H1 (cell line): ENCODE measurements around the gene COL11A2. TPM values are rescaled to one million over a fixed set of nuclear protein-coding genes. Genes with fewer than 3 reads are reported as not detected.

Experiments used
- CTCF ChIA-PET: fragments of 300-600 bp; sonication (Branson Sonifier 250); formaldehyde crosslinking; loops from one replicate; lab custom pipeline; 2021; ENCODE audit not compliant: partially characterized antibody; lab: Charles Lee
- POLR2A ChIA-PET: fragments of 300-600 bp; sonication (Branson Sonifier 250); formaldehyde crosslinking; loops from one replicate; lab custom pipeline; 2021; ENCODE audit warnings: inconsistent platforms; ENCODE audit not compliant: partially characterized antibody; lab: Charles Lee
- DNase-seq, 2 experiments: peaks; one replicate each; pipeline versions ENCODE4 v3.0.0 to v3.0.0-alpha.2; 2010 to 2022; ENCODE audit warnings: low spot score in 2 of 2, low read depth in 1 of 2, mixed read lengths in 1 of 2
- FAIRE-seq: peaks from 2 replicates; lab custom pipeline; 2011; peaks lifted over from hg19 to GRCh38; lab: Jason Lieb, UNC
- H2AFZ ChIP-seq: 2 replicates; pipeline ENCODE4 v1.8.1; 2012; ENCODE audit warnings: low read length, inconsistent platforms
- H2AK5ac ChIP-seq: 2 replicates; pipeline ENCODE4 v1.6.1; 2013; ENCODE audit warnings: low read depth, low read length
- H2BK120ac ChIP-seq: replicated peaks from 2 replicates; pipeline ENCODE3; 2013; ENCODE audit warnings: low read depth, low read length, inconsistent platforms
- H2BK12ac ChIP-seq: 2 replicates; pipeline ENCODE4 v1.6.1; 2013; ENCODE audit warnings: low read depth, low read length
- H2BK15ac ChIP-seq: 2 replicates; pipeline ENCODE4 v1.6.1; 2013; ENCODE audit warnings: low read length
- H2BK20ac ChIP-seq: 2 replicates; pipeline ENCODE4 v1.6.1; 2013; ENCODE audit warnings: low read length
- H2BK5ac ChIP-seq: 2 replicates; pipeline ENCODE4 v1.6.1; 2013; ENCODE audit warnings: low read depth, low read length
- H3K14ac ChIP-seq: 2 replicates; pipeline ENCODE4 v1.6.1; 2013; ENCODE audit warnings: inconsistent platforms; ENCODE audit not compliant: insufficient read length
- H3K18ac ChIP-seq: 2 replicates; pipeline ENCODE4 v1.6.1; 2013; ENCODE audit warnings: low read length; ENCODE audit errors: extremely low read depth
- H3K23ac ChIP-seq: 2 replicates; pipeline ENCODE4 v1.6.1; 2013; ENCODE audit warnings: inconsistent platforms; ENCODE audit not compliant: insufficient read length
- H3K23me2 ChIP-seq: 2 replicates; pipeline ENCODE4 v1.6.1; 2013; ENCODE audit warnings: low read depth, low read length
- H3K27ac ChIP-seq: 2 replicates; pipeline ENCODE4 v1.6.1; 2011; ENCODE audit warnings: low read depth, low read length, inconsistent platforms
- H3K27me3 ChIP-seq, 4 experiments: replicated peaks in 1 of 4; 1 replicate in 1 of 4; 2 replicates in 3 of 4; pipeline versions ENCODE4 v1.6.1 to v1.8.1; 2011 to 2013; ENCODE audit warnings: low read length in 3 of 4, mild to moderate bottlenecking in 3 of 4, inconsistent platforms in 2 of 4, mixed read lengths in 2 of 4, moderate library complexity in 1 of 4; ENCODE audit not compliant: control insufficient read depth in 3 of 4, insufficient read depth in 3 of 4; ENCODE audit errors: extremely low read depth in 1 of 4
- H3K36me3 ChIP-seq, 4 experiments: 2 replicates each; pipeline versions ENCODE4 v1.6.1 to v1.8.1; 2011 to 2013; ENCODE audit warnings: mild to moderate bottlenecking in 4 of 4, low read length in 3 of 4, moderate library complexity in 2 of 4, control low read depth in 1 of 4, inconsistent platforms in 1 of 4; ENCODE audit not compliant: insufficient read depth in 4 of 4, control insufficient read depth in 2 of 4
- H3K4ac ChIP-seq: replicated peaks from 2 replicates; pipeline ENCODE3; 2013; ENCODE audit warnings: low read length, low read depth, mixed read lengths, inconsistent platforms; ENCODE audit not compliant: insufficient read length
- H3K4me1 ChIP-seq, 4 experiments: replicated peaks in 1 of 4; 1 replicate in 1 of 4; 2 replicates in 3 of 4; pipeline versions ENCODE4 v1.6.1 to v1.8.1; 2011 to 2013; ENCODE audit warnings: low read length in 3 of 4, inconsistent platforms in 2 of 4, mixed read lengths in 1 of 4; ENCODE audit not compliant: insufficient read depth in 4 of 4, control insufficient read depth in 3 of 4
- H3K4me2 ChIP-seq, 2 experiments: 2 replicates each; pipeline versions ENCODE4 v1.6.1 to v1.8.1; 2011 to 2013; ENCODE audit warnings: low read depth in 2 of 2, low read length in 2 of 2, control low read depth in 1 of 2, inconsistent platforms in 1 of 2, mild to moderate bottlenecking in 1 of 2; ENCODE audit not compliant: insufficient read depth in 1 of 2
- H3K4me3 ChIP-seq, 4 experiments: fragments of 200-600, 300-600 bp in 1 of 4; sonication (generic), shearing (Covaris generic), sonication (Bioruptor Twin) in 1 of 4; 2 replicates each; pipeline versions ENCODE4 v1.5.1 to v1.8.1; 2011 to 2016; ENCODE audit warnings: low read length in 4 of 4, low read depth in 3 of 4, control low read depth in 2 of 4, inconsistent platforms in 2 of 4, mild to moderate bottlenecking in 2 of 4, mixed read lengths in 1 of 4, moderate library complexity in 1 of 4; ENCODE audit not compliant: insufficient read depth in 2 of 4; ENCODE audit errors: extremely low read depth in 1 of 4
- H3K56ac ChIP-seq: replicated peaks from 2 replicates; pipeline ENCODE3; 2013; ENCODE audit warnings: low read depth, mild to moderate bottlenecking, mixed read lengths, low read length, inconsistent platforms; ENCODE audit not compliant: insufficient read length
- H3K79me1 ChIP-seq: 2 replicates; pipeline ENCODE4 v1.6.1; 2013; ENCODE audit warnings: low read depth, low read length, control low read depth
- H3K79me2 ChIP-seq, 2 experiments: 2 replicates each; pipeline versions ENCODE4 v1.6.1 to v1.8.1; 2012 to 2013; ENCODE audit warnings: low read length in 2 of 2, mild to moderate bottlenecking in 2 of 2, inconsistent platforms in 1 of 2; ENCODE audit not compliant: insufficient read depth in 2 of 2, control insufficient read depth in 1 of 2
- H3K9ac ChIP-seq, 4 experiments: replicated peaks in 1 of 4; 1 replicate in 1 of 4; 2 replicates in 3 of 4; pipeline versions ENCODE4 v1.6.1 to v1.8.1; 2011 to 2013; ENCODE audit warnings: low read depth in 3 of 4, low read length in 3 of 4, control low read depth in 2 of 4, mild to moderate bottlenecking in 2 of 4, moderate library complexity in 2 of 4, inconsistent platforms in 1 of 4; ENCODE audit errors: extremely low read depth in 1 of 4
- H3K9me3 ChIP-seq, 2 experiments: 2 replicates each; pipeline versions ENCODE4 v1.6.1 to v1.8.1; 2012 to 2013; ENCODE audit warnings: mild to moderate bottlenecking in 2 of 2, moderate library complexity in 2 of 2, control low read depth in 1 of 2, inconsistent platforms in 1 of 2, low read depth in 1 of 2, low read length in 1 of 2, mixed read lengths in 1 of 2; ENCODE audit not compliant: insufficient read depth in 2 of 2
- H4K20me1 ChIP-seq, 2 experiments: replicated peaks in 1 of 2; 2 replicates each; pipeline versions ENCODE3 to v1.8.1; 2011 to 2013; ENCODE audit warnings: inconsistent platforms in 2 of 2, low read length in 2 of 2, mild to moderate bottlenecking in 1 of 2; ENCODE audit not compliant: insufficient read depth in 2 of 2, control insufficient read depth in 1 of 2
- H4K5ac ChIP-seq: 2 replicates; pipeline ENCODE4 v1.6.1; 2013; ENCODE audit warnings: low read length, low read depth, mixed read lengths, inconsistent platforms; ENCODE audit not compliant: insufficient read length
- H4K8ac ChIP-seq: 2 replicates; pipeline ENCODE4 v1.8.0; 2013; ENCODE audit warnings: mild to moderate bottlenecking, moderate library complexity, low read length, inconsistent platforms; ENCODE audit not compliant: insufficient read depth; ENCODE audit errors: extremely low read depth
- H4K91ac ChIP-seq: replicated peaks from 2 replicates; pipeline ENCODE3; 2013; ENCODE audit warnings: low read length, mixed read lengths, inconsistent platforms; ENCODE audit not compliant: insufficient read length
- ATF2 ChIP-seq: IDR thresholded peaks from 2 replicates; pipeline ENCODE4 v1.6.1; 2012; ENCODE audit warnings: low read length, inconsistent platforms
- BRCA1 ChIP-seq: IDR thresholded peaks from 2 replicates; pipeline ENCODE4 v1.6.1; 2012; ENCODE audit warnings: low read depth, low read length, improper control_type of control experiment
- CBX5 ChIP-seq: fragments of 300-800, 300-1000 bp; sonication (generic); IDR thresholded peaks from 2 replicates; pipeline ENCODE4 v1.7.1; 2016; ENCODE audit warnings: antibody characterized with exemption, low read length, low read depth
- CREB1 ChIP-seq: IDR thresholded peaks from 2 replicates; pipeline ENCODE4 v1.6.1; 2012; ENCODE audit warnings: inconsistent platforms
- EGR1 ChIP-seq: IDR thresholded peaks from 2 replicates; pipeline ENCODE4 v1.6.1; 2011; ENCODE audit warnings: low read depth, low read length, borderline replicate concordance
- GTF2F1 ChIP-seq: IDR thresholded peaks from 2 replicates; pipeline ENCODE4 v1.6.1; 2012; ENCODE audit warnings: low read depth, low read length, improper control_type of control experiment, borderline replicate concordance
- JUND ChIP-seq: IDR thresholded peaks from 2 replicates; pipeline ENCODE4 v1.6.1; 2011; ENCODE audit warnings: mild to moderate bottlenecking, improper control_type of control experiment, low read length
- NRF1 ChIP-seq: IDR thresholded peaks from 2 replicates; pipeline ENCODE4 v1.6.1; 2011; ENCODE audit warnings: mild to moderate bottlenecking, low read depth, low read length, improper control_type of control experiment
- POU5F1 ChIP-seq: IDR thresholded peaks from 2 replicates; pipeline ENCODE4 v1.6.1; 2011; ENCODE audit warnings: low read depth, mild to moderate bottlenecking, low read length, moderate library complexity
- SP4 ChIP-seq: IDR thresholded peaks from 2 replicates; pipeline ENCODE4 v1.6.1; 2012; ENCODE audit warnings: low read length, inconsistent platforms
- TBP ChIP-seq: IDR thresholded peaks from 2 replicates; pipeline ENCODE4 v1.6.1; 2011; ENCODE audit warnings: low read depth, low read length, improper control_type of control experiment
- WGBS, 2 experiments: shearing (Covaris generic) in 1 of 2; methylation state at CpG; one replicate each; pipeline versions ENCODE4 v1.1.6 to v1.1.7; 2013 to 2015; ENCODE audit warnings: low lambda C conversion rate in 2 of 2, mixed read lengths in 2 of 2, inconsistent platforms in 1 of 2, low coverage in 1 of 2, missing lambda C conversion rate in 1 of 2; ENCODE audit not compliant: insufficient replicate concordance in 2 of 2, insufficient coverage in 1 of 2, insufficient read length in 1 of 2; ENCODE audit errors: extremely low coverage in 1 of 2, missing lambda C conversion rate in 1 of 2; 5-methylcytosine and 5-hydroxymethylcytosine counted together
- polyA plus RNA-seq, 7 experiments: library from polyadenylated mRNA; depleted of rRNA in 3 of 7; stranded (reverse) in 5 of 7; unstranded in 2 of 7; fragments of >200 nt in 5 of 7; fragments of 200-250 nt in 2 of 7; gene quantifications; 1 replicate in 5 of 7; 2 replicates in 1 of 7; 4 replicates in 1 of 7; pipeline versions ENCODE4 v1.2.1 to v1.2.3, GENCODE V29; 2011 to 2013; ENCODE audit warnings: missing spikeins in 2 of 7, mixed read lengths in 2 of 7
- total RNA-seq: library from RNA; stranded (reverse); fragmentation: NEBNext Ultra II Directional; extraction: Animal tissue kit (Norgen Biotek cat#: 25700); gene quantifications from 2 replicates; pipeline ENCODE4 v1.2.1, GENCODE V29; 2021

The COL11A2 gene
- total and polyA plus RNA-seq, 2 of the 8 experiments (the other 6 are each of a cell fraction or from before 2014, with no cell fraction given): 2.8 to 3.8 TPM

GRCh38 chr6:33132081-33132524 lies 60.2 kb downstream of the COL11A2 start:
- H2BK12ac ChIP-seq: no peak overlapping the region
- H3K14ac ChIP-seq: no peak overlapping the region
- ChIA-PET POLR2A (interaction anchor here (1.5 to 5.7 kb wide), 2 partner anchors 11 to 13 kb away, joined by 4 to 39 read pairs; no protein-coding TSS in a partner anchor), CTCF (interaction anchor here (0.6 kb wide), 1 partner anchor 117 kb away, joined by 3 read pairs; no protein-coding TSS in a partner anchor)
- TF ChIP-seq EGR1: no peak
- TF ChIP-seq TBP: no peak
- no peak for TF ChIP-seq CBX5
- no peak for TF ChIP-seq CREB1
- no peak for TF ChIP-seq POU5F1
- TF ChIP-seq SP4: no peak
- TF ChIP-seq ATF2: no peak
- no peak for TF ChIP-seq BRCA1
- TF ChIP-seq NRF1: no peak
- no peak for TF ChIP-seq GTF2F1
- no peak for TF ChIP-seq JUND
- H4K20me1 ChIP-seq: peaks cover 4 to 5% of the 10 kb centered on the region in 2 experiments
- H2AFZ ChIP-seq: no peak overlapping the region
- H2AK5ac ChIP-seq: no peak overlapping the region
- H4K5ac ChIP-seq: no peak overlapping the region
- no peak overlapping the region for H3K4me3 ChIP-seq
- H2BK120ac ChIP-seq: no peak overlapping the region
- no peak overlapping the region for H3K4ac ChIP-seq
- DNase-seq (no peak), FAIRE-seq (no peak)
- H3K36me3 ChIP-seq: peaks cover 8 to 36% (median 30%) of the 10 kb centered on the region in 4 experiments; a peak in 7 of 8 replicates
- WGBS, 2 experiments: 74% methylated on average over 6 of the region's 8 CpGs; no CpG with 5 or more reads in 1 of the 2 experiments
- no peak overlapping the region for H3K27ac ChIP-seq
- no peak overlapping the region for H3K23ac ChIP-seq
- H3K4me1 ChIP-seq: no peaks in the 10 kb centered on the region
- H3K18ac ChIP-seq: no peak overlapping the region
- H3K79me1 ChIP-seq: peaks cover 2% of the 10 kb centered on the region; the same call in 1 of the 2 replicates
- H3K23me2 ChIP-seq: no peaks in the 10 kb centered on the region
- H3K56ac ChIP-seq: no peak overlapping the region
- no peak overlapping the region for H2BK5ac ChIP-seq
- no peak overlapping the region for H2BK20ac ChIP-seq
- H3K4me2 ChIP-seq: no peak overlapping the region
- no peak overlapping the region for H4K91ac ChIP-seq
- no peak overlapping the region for H3K9ac ChIP-seq
- peaks cover 0 to 1% of the 10 kb centered on the region in 2 experiments; a peak in 1 of 4 replicates for H3K79me2 ChIP-seq
- H4K8ac ChIP-seq: no peak overlapping the region
- no peaks in the 10 kb centered on the region for H3K9me3 ChIP-seq
- H2BK15ac ChIP-seq: no peak overlapping the region
- H3K27me3 ChIP-seq: no peaks in the 10 kb centered on the region
